HG02588 (cell line): Measurements from ENCODE around the gene GPR108.
"Not testable (repeated sequence)": the region's sequence is repeated elsewhere in the genome, so short reads cannot be mapped to it uniquely, and the experiment has no call there.

Experiments used
- ATAC-seq: cut with Tn5 transposase; IDR thresholded peaks from one replicate; pipeline ENCODE4 v1.9.1; 2021; ENCODE audit warnings: mild to moderate bottlenecking, moderate library complexity; ENCODE audit not compliant: unreplicated experiment

Gene GPR108

GRCh38 chr19:6761053-6761676 is 23.8 kb upstream of the GPR108 start:
- no peak for ATAC-seq

- no peak for ATAC-seq
Observed at GRCh38 chr19:6760606-6761005, 23.2 kb upstream of the GPR108 start.

- ATAC-seq, result no peak
Observed at GRCh38 chr19:6754653-6755463, 17.5 kb upstream of the GPR108 start.

GRCh38 chr19:6754136-6754535 is 16.8 kb upstream of the GPR108 start:
- no peak for ATAC-seq

- peak; percentile 64 for ATAC-seq
Observed at GRCh38 chr19:6753178-6754031, 16.0 kb upstream of the GPR108 start.

GRCh38 chr19:6752256-6753177 is 15.1 kb upstream of the GPR108 start:
- ATAC-seq, result no peak

GRCh38 chr19:6751189-6751588 is 13.8 kb upstream of the GPR108 start:
- ATAC-seq, result no peak

GRCh38 chr19:6750062-6750461 is 12.7 kb upstream of the GPR108 start:
- ATAC-seq, result no peak

- not testable (repeated sequence) for ATAC-seq
Observed at GRCh38 chr19:6748543-6748942, 11.2 kb upstream of the GPR108 start.

- no peak for ATAC-seq
Observed at GRCh38 chr19:6745965-6746364, 8.6 kb upstream of the GPR108 start.

- ATAC-seq, result no peak
Observed at GRCh38 chr19:6744381-6745301, 7.3 kb upstream of the GPR108 start.

- ATAC-seq, result no peak
Observed at GRCh38 chr19:6743714-6744380, 6.5 kb upstream of the GPR108 start.

- ATAC-seq, result no peak
Observed at GRCh38 chr19:6743066-6743465, 5.7 kb upstream of the GPR108 start.

- no peak for ATAC-seq
Observed at GRCh38 chr19:6740589-6741343, 3.4 kb upstream of the GPR108 start.

GRCh38 chr19:6739883-6740588 is 2.7 kb upstream of the GPR108 start:
- ATAC-seq, result no peak

- ATAC-seq, result no peak
Observed at GRCh38 chr19:6739390-6739882, 2.1 kb upstream of the GPR108 start, which contains the start of gene TRIP10. TSS of gene TRIP10 (plus strand) at chr19:6739680. CDS start at chr19:6739762, 82 bp downstream.

- no peak for ATAC-seq
Observed at GRCh38 chr19:6738787-6739389, 1.5 kb upstream of the GPR108 start.
